SU-DHL-6 (cell line): ENCODE data around the gene CMSS1.

Source experiments
- EZH2phosphoT487 ChIP-seq: fragments of 200-600 bp; sonication (generic), shearing (Covaris generic); conservative IDR thresholded peaks from 2 replicates; pipeline ENCODE4 v1.6.1; 2018; ENCODE audit warnings: mild to moderate bottlenecking, antibody characterized with exemption, low read length, moderate library complexity, mixed read lengths
- TF ChIP-seq, protein P1 (sequence below): fragments of 200-600 bp; sonication (generic); IDR thresholded peaks from one replicate; pipeline ENCODE4 v1.5.1; 2017; ENCODE audit warnings: antibody characterized with exemption, mild to moderate bottlenecking, low read length, moderate library complexity; ENCODE audit not compliant: insufficient read depth, poor library complexity, severe bottlenecking

DNA sequence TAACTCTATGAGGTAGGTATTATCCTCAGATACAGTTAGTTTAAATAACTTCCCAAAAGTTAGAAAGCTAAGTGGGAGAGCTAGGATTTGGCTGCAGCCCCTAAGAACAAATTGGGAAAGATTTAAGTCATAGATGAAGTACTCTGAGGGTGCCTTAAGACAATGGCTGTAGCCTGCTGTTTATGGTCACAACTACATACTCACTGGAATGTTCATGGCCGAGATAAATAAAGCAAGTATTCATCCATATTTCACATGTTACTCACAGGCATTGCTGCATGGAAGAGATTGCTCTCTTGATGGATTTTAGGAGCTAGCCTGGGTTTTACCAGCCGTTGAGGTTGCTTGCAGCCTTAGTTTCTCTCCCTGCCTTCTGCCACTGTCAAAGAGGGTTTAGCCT lies 145.0 kb downstream of the CMSS1 start:
- TF ChIP-seq, protein P1, sequence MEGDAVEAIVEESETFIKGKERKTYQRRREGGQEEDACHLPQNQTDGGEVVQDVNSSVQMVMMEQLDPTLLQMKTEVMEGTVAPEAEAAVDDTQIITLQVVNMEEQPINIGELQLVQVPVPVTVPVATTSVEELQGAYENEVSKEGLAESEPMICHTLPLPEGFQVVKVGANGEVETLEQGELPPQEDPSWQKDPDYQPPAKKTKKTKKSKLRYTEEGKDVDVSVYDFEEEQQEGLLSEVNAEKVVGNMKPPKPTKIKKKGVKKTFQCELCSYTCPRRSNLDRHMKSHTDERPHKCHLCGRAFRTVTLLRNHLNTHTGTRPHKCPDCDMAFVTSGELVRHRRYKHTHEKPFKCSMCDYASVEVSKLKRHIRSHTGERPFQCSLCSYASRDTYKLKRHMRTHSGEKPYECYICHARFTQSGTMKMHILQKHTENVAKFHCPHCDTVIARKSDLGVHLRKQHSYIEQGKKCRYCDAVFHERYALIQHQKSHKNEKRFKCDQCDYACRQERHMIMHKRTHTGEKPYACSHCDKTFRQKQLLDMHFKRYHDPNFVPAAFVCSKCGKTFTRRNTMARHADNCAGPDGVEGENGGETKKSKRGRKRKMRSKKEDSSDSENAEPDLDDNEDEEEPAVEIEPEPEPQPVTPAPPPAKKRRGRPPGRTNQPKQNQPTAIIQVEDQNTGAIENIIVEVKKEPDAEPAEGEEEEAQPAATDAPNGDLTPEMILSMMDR = no peak
- TF ChIP-seq EZH2phosphoT487 = no peak
